GM21576 (cell line): ENCODE results near the gene USP40.

Experiments used
- ATAC-seq: cut with Tn5 transposase; IDR thresholded peaks from one replicate; pipeline ENCODE4 v1.9.1; 2021; ENCODE audit warnings: mild to moderate bottlenecking, moderate library complexity; ENCODE audit not compliant: unreplicated experiment

The USP40 gene

DNA sequence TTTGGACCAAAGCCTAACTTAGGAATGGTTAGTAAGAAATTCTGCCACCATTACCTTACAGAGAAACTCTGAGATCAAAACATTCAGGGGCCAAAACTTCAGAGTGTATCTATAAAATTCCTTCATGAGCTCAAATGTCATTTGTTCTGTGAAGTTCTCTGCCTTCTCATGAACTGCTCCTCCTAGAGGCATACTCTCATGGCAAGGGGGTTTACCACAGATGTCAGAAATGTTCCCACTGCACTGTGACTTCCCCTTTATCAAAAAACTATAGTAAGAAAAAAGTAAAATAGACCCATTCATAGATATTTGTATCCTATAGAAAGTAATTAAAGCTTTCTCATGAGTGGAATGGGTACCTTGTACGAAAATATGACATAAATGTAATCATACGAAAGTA is 68.5 kb downstream of the USP40 start:
- no peak for ATAC-seq

DNA sequence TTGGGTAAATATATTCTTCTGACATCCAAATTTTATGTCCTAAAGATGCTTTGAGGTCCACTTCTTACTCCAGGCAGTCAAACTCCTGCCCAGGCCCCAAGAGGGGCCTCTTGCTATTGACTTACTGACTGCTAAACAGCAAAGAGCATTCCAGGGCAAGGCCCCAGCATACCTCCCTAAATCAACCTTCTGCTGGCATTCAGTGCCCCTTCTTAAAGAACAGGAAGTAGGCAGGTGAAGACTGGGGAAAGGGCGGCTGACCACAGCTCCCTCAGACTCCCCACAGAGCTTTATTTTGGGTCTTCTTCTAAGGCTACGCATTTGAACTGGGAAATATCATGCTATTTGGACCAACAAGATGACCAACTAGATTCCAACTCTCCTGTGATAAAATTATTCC is 68.9 kb downstream of the USP40 start:
- no peak for ATAC-seq

DNA sequence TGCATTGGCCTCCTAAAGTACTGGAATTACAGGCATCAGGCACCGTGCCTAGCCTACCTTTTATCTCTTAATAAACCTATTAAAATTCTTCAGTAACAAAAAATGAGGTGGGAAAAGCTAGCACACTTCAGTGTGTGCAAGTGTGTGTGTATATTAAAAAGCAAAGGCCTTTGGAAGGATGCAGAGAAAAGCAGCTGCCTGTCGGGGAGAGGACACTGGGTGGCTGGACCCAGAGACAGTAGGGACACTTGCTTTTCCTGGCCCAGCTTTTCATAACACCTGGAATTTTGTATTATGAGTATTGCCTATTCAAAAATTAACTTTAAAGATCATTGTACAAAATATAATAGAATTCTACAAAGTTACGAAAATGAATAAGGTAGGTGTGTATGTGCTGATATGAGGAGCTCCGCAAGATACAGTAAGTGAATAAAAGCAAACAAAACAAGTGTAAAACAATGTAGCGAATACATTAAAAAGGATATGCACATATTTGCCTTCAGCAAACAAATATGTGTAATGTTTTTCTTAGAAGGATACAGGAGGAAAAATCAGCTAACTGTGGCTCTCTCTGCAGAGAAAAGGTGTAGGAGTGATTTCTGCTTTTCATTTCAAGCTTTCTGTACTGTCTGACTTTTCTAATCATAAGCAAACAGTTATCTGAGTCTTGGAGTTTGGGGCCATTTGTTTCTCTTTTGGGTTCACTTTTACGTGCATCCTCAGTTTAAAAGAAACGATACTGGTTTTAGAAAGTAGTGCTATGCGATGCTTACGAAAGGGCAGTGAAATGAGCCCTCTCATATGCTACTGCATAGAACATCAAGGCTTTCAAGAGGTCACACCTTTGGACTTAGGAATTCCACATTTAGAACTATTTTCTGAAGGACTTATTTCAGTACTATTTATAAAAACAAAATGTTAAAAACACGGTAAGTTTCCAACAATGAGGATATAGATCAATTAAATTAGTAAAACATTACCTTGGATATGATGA is 70.8 kb downstream of the USP40 start:
- no peak for ATAC-seq

DNA sequence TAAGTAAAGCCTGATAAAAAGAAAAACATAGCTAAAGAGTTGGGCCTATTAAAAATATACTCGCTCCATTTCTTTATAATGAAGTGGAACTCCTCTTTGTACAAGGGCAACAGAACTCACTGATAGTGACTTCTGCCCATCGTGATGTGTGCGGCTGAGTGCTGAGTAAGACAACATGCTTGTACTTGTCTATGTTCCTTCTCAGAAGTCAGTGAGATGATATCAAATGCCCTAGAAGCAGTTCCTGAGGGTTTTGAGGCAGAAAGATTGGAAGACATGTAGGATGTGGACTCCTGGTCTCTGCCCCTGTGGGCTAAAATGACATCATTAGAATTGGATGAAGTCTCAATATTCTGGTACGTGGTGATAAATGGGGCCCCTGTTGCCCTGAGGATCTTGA is 73.8 kb downstream of the USP40 start:
- no peak for ATAC-seq

DNA sequence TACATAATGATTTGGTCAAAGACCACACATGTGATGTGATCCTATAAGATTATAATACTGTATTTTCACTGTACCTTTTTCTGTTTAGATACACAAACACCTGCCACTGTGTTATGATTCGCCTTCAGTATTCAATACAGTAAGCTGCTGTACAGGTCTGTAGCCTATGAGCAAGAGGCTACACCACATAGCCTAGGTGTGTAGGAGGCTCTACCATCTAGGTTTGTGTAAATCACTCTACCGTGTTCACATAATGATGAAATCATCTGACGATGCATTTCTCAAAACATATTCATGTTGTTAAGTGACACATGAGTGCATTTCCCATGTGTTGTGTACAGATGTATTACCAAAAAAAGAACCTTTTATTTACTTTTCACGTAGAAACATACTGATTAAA is 74.5 kb downstream of the USP40 start:
- ATAC-seq = no peak

DNA sequence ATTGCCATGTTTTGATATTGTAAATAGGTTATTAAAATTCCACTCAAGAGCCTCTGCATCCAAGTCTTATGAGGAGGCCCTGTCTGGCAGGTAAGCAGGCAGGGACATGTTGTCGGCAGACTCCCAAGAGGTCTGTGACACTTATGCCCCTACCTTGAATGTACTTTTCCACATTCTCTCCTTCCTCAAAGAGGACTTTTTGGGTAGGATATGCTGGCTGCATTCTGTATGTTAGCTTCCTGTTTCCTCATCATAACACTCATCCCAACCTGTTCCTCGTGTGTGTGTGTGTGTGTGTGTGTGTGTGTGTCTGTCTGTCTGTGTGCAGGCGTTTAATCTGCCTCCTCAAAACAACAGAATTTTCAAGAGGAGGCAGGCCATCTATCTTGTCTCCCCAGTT is 75.3 kb downstream of the USP40 start:
- no peak for ATAC-seq

DNA sequence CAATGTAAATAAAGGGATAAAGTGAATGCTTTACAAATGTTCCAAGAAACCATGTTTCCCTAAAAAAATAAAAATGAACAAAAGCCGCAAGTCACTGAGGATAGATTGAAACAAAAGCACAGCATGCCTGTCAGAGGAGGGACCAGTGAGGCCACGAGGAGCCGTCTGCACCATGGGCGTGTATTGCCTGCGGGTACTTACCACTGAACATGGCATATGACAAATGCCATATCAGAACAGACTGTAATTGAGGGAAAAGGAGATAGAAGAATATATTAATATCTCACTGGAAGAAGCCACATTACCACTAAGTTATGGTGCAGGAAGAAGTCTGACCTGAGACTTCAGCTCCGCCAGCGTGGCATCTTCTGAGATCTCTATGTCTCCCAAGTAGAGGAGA is 75.8 kb downstream of the USP40 start:
- ATAC-seq = no peak

DNA sequence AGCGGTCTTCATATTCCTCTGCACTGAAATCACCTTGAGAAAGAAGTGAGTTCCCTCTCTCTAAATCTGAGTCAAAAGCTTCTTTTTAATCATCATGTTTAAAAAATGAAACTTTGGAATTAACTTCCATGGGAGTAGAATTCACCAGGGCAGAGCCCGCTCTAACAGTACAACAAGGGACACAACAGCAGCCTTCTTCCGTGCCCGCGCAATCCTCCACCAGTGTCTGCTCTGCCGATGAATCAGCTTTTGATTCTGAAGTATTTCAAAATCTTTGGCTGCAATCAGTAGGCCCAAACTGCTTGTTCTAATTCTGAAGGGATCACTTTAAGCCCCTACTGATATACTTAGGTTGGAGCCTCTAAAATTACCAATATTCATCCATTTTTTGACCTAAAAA is 76.9 kb downstream of the USP40 start:
- no peak for ATAC-seq

DNA sequence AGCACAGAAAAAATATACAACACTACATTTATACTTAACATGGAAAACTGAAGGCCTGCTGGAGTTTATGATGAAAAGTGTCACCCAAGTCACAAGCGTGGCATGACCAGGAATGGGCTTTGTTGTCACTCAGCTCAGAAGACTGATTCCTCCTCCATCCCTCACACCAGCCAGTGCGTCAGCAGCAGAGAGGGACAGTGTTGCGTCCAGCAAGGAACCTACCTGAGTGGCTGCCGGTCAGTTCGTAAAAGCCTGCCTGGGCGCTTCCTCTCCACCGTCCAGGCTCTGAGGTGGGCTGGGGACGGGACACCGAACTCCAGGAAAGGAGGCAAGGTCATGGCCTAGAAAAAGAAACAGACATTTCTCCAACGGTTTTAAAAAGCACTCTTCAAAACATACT is 77.4 kb downstream of the USP40 start:
- no peak for ATAC-seq

DNA sequence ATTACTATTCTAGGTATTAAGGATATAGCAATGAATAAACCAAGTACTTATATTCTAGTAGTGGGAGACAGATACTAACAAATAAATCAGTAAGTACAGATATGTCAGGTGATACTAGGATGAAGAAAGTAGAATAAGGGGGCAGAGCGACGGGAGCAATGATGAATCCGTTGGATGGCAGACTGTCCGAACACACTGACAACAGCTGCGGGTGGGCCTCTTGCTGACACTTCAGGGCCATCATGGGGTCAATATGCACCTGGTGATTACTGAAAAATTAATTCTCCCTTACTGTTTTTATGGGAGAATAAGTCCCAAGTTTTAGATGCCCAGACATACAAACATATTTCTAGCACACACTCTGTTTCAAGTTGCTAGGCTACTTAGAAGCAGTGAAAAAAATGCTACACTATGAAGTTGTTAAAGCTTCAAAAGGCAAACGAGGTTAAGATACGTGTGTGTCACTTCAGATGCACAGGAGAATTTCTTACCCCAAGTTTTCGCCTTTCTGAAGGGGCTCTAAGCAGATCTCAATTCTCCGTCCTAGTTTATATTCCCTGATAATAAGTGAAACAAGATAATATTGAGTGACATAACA is 78.7 kb downstream of the USP40 start:
- no peak for ATAC-seq

DNA sequence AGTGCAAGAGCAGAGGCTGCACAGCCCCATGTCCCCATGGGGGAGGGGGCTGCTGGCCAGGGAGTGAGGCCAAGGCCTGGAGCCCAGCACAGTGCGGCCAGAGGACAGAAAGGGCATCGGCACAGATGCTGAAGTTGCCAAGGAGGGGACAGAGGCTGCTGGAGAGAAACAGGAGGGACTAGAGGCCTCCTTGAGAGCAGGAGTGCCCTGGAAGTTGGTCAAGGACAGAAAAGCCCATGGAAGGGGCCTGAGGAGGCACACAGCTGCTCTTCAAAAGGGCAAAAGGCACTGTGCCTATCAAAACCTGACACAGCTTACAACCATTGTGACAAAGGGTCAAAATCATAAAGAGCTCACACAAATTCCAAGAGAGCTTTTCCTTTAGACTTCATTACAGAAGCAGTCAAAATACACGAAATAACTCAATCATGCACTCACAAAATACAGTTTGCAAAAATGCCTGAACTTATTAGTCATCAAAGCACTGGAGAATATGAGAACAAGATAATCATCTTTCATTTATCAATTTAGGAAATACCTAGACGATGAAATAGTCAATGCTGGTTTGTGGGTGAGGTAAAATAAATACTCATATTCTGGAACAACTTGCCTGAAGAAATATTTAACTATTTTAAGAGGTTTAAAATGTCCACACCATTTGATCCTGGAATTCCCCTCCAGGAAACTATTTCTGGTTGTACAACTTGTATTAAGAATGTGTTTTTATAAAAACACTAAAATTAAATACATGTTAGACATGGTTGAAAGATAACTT is 79.6 kb downstream of the USP40 start:
- no peak for ATAC-seq

DNA sequence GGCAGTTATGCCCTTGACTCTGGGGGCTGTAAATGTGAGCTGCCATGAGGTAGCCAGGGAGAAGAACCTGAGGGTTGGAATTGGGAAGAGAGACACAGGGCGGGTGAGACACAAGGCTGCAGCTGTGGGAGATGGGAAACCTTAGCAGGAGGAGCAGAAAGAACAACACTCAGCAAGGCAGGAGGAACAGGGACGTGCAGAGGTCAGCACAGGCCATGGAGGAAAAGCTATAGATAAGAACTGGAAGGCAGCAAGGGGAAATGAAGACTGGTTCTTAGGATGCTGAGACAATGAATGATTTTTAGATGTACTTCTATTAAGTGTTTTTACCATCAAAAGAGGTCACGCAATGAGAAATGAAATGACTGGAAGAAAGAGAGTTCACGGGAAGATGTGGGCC is 80.2 kb downstream of the USP40 start:
- no peak for ATAC-seq

DNA sequence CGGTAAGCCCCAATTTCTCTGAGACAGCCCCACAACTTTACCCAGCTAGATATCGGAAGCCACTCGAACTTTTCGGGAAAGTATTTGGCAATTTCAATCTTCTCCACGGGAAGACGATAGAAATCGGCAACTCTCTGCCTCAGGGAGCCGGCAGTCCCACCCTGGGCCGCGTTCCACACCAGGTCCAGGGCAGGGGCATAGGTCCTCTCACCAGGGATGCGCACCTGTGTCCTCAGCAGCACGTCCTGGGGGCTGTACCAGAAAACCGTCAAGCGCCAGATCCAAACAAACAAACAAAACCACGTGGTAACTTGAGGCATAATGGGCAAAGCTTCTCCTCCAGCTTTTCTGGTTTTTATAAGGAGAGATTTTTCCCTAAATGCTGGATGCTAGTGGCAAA is 80.9 kb downstream of the USP40 start:
- ATAC-seq = no peak

DNA sequence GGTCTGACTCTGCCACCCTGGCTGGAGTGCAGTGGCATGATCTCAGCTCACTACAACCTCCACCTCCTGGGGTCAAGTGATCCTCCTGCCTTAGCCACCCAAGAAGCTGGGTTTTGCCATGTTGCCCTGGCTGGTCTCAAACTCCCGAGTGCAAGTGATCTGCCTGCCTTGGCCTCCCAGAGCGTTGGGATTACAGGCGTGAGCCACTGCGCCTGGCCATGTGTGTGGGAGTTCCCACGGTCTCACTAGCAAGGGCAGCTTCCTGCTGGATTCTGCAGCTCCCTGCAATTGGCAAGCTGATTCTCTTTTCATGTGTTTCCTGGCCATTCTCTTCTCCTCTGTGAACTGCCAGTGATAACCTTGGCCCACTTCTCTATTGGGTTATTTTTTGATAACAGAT is 84.0 kb downstream of the USP40 start:
- no peak for ATAC-seq

DNA sequence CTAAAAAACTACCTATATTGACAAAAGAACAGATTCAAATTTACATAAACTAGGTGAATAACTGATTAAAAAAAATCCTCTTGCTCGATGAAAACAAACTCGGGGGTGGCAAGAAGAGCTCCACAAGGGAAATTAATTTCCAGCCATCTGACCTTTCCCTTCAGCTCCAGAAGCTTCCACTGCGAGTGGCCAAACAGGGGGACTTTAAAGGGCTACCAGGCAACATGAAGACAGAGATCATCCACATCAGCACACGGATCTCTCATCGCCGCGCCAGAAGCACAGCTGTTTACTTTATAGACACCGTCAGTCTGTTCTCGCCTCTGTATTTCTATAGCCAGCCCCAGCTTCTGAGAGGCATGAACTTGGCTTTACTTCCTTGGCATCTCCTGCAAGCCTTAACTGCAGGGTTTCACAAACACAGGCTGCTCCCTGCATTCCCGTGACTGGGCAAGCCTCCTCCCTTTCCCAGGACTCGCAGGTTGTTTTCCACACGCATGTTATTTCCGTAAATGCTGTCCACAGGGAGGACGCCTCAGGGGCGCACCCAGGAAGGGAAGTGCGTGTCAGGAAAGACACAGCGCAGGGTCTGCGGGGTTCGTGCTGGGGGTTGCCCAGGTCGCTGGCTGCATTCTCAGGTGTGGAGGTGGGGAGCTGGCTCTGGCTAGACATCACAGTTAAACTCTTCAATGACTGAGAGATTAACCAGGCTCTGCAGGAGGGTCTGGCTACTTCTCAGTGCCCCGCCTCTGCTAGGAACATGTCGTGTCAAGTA is 85.0 kb downstream of the USP40 start:
- no peak for ATAC-seq

DNA sequence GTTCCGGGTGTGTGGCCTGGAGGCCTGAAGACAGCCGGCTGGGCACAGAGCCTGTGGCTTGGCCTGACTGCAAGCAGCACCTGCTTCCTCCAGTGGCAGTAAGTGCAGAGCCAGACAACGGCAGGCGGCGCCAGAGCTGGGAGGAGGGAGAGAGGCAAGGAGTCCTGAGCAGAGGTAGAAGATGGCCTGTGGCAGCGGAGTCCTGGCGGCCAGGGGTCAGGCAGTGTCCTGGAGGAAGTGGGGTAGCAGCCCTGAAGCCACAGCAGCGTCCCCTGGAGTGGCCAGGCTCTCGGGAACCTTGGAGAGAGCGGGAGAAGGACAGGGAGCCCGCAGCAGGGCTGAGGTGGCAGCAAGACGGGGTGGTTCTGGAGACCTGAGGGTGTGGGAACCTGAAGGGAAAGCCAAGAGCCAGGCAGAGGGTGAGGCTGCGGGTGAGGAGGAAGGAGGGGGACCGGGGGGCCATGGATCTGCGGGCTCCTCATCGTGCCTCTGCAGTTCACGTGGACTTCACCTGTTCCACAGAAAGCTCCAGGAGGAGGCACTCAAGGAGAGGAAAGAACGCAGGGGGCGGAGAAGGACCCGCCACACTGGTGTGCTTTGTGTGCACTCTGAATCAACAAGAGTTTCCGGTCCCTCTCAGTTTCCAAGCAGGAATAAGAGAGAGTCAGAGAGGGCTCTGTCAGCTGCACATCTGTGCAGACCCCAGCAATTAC is 85.9 kb downstream of the USP40 start:
- ATAC-seq = no peak

DNA sequence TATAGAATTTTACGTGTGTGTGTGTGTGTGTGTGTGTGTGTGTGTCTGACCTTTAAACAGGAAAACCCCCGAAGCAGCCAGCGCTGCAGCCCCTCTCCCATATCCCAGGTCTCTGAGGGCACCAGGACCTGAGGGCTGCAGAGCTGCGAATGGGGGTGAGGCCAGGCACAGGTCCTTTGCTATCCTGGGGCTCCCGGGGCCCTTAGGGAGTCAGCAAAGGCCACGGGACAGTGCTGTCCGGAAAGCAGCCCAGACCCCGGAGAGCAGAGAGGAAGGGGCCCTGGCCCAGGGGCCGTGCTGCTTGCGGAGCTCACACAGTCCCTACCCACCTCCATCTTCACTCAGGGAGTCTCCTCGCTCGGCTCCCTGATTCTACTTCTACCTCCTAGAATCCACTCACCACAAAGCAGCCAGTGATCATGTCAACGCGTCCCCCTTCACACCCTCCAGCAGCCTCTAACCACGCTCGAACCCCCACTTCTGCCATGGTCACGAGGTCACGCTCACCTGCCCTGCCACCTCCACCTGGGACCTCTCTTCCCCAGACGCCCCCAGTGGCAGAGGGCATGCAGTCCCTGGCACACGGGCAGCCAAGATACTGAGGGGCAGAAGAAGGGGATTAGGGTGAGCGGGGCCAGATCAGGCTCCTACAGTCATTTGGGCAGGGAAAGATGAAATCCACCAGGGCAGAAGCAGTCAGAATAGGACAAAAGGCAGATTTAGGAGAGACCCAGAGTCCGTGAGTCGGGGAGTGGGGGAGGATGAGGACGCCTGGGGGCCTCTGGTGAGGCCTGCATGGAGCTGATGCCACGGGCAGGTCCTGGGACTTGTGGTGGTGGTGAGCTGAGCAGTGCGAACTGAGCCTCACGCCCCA is 86.7 kb downstream of the USP40 start:
- no peak for ATAC-seq

DNA sequence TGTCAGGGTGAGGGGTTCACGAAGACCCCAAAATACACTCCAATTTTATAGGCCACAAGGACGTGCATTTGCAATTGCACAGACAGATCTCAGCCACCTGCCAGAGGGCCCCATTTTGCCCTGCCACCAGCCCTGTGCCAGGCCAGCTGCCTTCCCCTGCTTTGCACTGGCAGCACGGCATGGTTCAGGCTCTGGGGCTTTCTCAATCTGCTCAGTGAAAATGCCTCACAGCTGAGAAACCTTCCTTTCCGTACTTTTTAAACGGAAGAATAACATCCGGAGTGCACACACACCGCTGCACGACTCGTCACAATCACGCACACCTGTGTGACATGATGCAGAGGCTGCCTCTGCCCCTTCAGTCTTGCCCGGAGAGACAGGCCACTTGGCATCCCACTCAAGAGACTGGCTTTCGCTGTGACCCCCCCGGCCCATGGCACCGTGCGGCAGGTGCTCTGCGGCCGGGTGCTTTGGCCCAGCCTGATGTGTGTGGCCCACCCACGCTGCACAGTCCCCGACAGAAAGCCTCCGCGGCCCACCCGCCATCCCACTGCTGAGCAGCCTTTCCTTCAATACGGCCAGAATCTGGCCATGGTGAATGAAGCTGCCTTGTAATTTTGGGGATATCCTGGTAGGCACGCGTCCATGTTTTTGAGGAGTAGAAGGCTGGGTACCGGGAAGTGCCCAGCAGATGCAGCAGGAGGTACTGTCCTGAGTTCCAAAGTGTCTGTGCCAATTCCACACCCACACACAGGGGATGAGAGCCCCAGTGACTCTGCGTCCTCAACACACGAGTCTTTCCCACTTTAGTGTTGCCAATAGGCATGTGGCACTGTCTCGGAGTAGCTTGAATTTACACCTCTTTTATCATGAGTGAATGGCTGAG is 88.8 kb downstream of the USP40 start:
- ATAC-seq = no peak
